GM15510 (cell line): ENCODE data around the gene CISD2.

Source experiments
- POLR2A ChIP-seq: IDR thresholded peaks from 3 replicates; pipeline ENCODE4 v1.6.1; 2011; ENCODE audit warnings: borderline replicate concordance; ENCODE audit not compliant: insufficient read length; ENCODE audit errors: extremely low read depth

The CISD2 gene

DNA sequence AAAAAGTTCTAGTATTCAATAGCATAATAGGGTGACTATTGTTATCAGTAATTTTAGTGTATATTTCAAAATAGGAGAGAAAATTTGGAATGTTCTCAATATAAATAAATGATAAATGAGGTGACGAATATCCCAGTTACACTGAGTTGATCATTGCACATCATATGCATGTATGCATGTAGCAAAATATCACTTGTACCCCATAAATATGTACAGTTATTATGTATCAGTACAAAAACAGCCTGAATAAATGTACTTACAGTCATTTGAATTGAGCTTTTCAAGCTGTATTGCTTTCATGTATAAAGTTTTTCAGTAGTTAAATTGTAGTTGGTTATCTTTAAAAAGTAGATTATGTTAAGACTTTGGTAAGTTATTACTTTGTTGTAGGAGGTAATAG is 12.6 kb downstream of the CISD2 start:
- TF ChIP-seq POLR2A, result no peak

GRCh38 chr4:102883278-102883677 is 14.5 kb downstream of the CISD2 start:
- TF ChIP-seq POLR2A, result no peak

- TF ChIP-seq POLR2A, result no peak
These were observed 33.0 kb downstream of the CISD2 start for GRCh38 chr4:102901804-102902203.

DNA sequence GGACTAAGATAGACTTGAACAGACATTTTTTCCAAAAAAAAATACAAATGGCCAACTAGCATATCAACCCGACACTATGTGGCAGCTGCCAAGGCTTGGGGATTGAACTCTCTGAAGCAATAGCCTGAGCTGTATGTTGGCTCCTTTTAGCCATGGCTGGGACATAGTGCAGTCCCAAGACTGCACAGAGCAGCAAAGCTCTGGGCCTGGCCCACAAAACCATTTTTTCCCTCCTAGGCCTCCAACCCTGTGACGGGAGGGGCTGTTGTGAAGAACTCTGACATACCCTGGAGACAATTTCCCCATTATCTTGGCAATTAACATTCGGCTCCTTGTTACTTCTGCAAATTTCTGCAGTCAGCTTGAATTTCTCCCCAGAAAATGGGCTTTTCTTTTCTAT is 50.1 kb downstream of the CISD2 start:
- no peak for TF ChIP-seq POLR2A

DNA sequence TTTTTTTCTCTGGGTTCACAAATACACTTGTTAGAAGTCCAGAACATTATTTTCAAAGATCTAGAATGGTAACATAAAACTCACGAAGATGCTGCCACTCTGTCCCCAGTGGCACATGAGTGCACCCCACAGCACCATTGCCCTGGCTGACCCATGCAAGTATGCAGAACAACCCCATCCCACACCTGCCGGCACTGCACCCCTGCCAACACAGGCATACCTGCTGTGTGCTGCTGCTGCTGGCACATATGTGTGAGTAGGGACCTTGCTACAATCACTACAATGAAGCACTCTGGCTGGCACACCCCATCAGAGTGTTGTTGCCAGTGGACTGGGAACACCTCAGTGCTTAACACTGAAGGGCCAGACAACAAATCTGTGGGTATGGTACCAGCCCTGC is 66.9 kb downstream of the CISD2 start:
- no peak for TF ChIP-seq POLR2A
